Endometrial microvascular endothelial cells (primary cell): ENCODE measurements around the gene ATP2C1. TPM values are rescaled to one million over a fixed set of nuclear protein-coding genes. Genes with fewer than 3 reads are reported as not detected.
"Not testable (repeated sequence)": the region's sequence is repeated elsewhere in the genome, so short reads cannot be mapped to it uniquely, and the experiment has no call there.

ENCODE experiments used
- in situ Hi-C: cut with HindIII; loops from 2 replicates; pipeline ENCODE4 v1.10.0; 2017; ENCODE audit warnings: low sequenced_read_pairs, low pct_unique_long_range_greater_than_20kb; ENCODE audit errors: inconsistent ontology term
- total RNA-seq: library from RNA; depleted of rRNA; stranded (reverse); fragments of >200 nt; gene quantifications from one replicate; pipeline ENCODE4 v1.2.3, GENCODE V29; 2015; ENCODE audit errors: inconsistent ontology term

ATP2C1 gene
- 69.2 TPM for total RNA-seq

- in situ Hi-C loops = no loop called here
Measured at GRCh38 chr3:130893376-130894129, at the start of gene ATP2C1. TSS of gene ATP2C1 (plus strand) at chr3:130894084. CDS start at chr3:130894770, 686 bp downstream.

GRCh38 chr3:130844462-130844861 is 49.4 kb upstream of the ATP2C1 start:
- in situ Hi-C loops = no loop called here

- in situ Hi-C loops = no loop called here
Measured at GRCh38 chr3:130846181-130846580, 47.7 kb upstream of the ATP2C1 start.

- in situ Hi-C loops = no loop called here
Measured at GRCh38 chr3:130849091-130849552, 44.8 kb upstream of the ATP2C1 start.

GRCh38 chr3:130850044-130850797 is 43.7 kb upstream of the ATP2C1 start:
- in situ Hi-C loops = no loop called here

GRCh38 chr3:130850843-130851242 is 43.0 kb upstream of the ATP2C1 start:
- in situ Hi-C loops = no loop called here

GRCh38 chr3:130851277-130851676 is 42.6 kb upstream of the ATP2C1 start:
- in situ Hi-C loops = no loop called here

- in situ Hi-C loops = no loop called here
Measured at GRCh38 chr3:130853581-130853980, 40.3 kb upstream of the ATP2C1 start.

- in situ Hi-C loops = no loop called here
Measured at GRCh38 chr3:130854208-130854864, 39.5 kb upstream of the ATP2C1 start.

GRCh38 chr3:130857336-130858026 is 36.4 kb upstream of the ATP2C1 start:
- in situ Hi-C loops = no loop called here

GRCh38 chr3:130862130-130862529 is 31.8 kb upstream of the ATP2C1 start:
- in situ Hi-C loops = not testable (repeated sequence)

GRCh38 chr3:130865489-130865888 is 28.4 kb upstream of the ATP2C1 start:
- in situ Hi-C loops = no loop called here

- in situ Hi-C loops = no loop called here
Measured at GRCh38 chr3:130866327-130866726, 27.6 kb upstream of the ATP2C1 start.

GRCh38 chr3:130870423-130870822 is 23.5 kb upstream of the ATP2C1 start:
- in situ Hi-C loops = no loop called here

- in situ Hi-C loops = no loop called here
Measured at GRCh38 chr3:130876594-130876993, 17.3 kb upstream of the ATP2C1 start.

GRCh38 chr3:130878464-130878863 is 15.4 kb upstream of the ATP2C1 start:
- in situ Hi-C loops = no loop called here

- in situ Hi-C loops = no loop called here
Measured at GRCh38 chr3:130889416-130889946, 4.4 kb upstream of the ATP2C1 start.

- in situ Hi-C loops = no loop called here
Measured at GRCh38 chr3:130892759-130893375, 1.0 kb upstream of the ATP2C1 start.
